Astrocyte of the spinal cord (primary cell): Measurements from ENCODE around the gene TCF7L2.

ENCODE experiments used
- DNase-seq: peaks from one replicate; pipeline ENCODE4 v3.0.0; 2011; ENCODE audit warnings: low read depth, low spot score
- H3K4me3 ChIP-seq: 2 replicates; pipeline ENCODE4 v1.5.1; 2011; ENCODE audit warnings: low read depth, mild to moderate bottlenecking, low read length, moderate library complexity
- CTCF ChIP-seq: IDR thresholded peaks from 2 replicates; pipeline ENCODE4 v1.5.1; 2012; ENCODE audit warnings: low read depth, mild to moderate bottlenecking, low read length, inconsistent platforms
- in situ Hi-C: cut with HindIII; loops from 2 replicates; pipeline ENCODE4 v1.10.0; 2017; ENCODE audit warnings: low sequenced_read_pairs

The TCF7L2 gene

GRCh38 chr10:113020838-113021237, 70.8 kb downstream of the TCF7L2 start:
- no peak for DNase-seq
- H3K4me3 ChIP-seq: no peak overlapping the region
- no peak for TF ChIP-seq CTCF
- in situ Hi-C loops: no loop called here

- DNase-seq: no peak
- H3K4me3 ChIP-seq: no peak overlapping the region
- TF ChIP-seq CTCF: no peak
- in situ Hi-C loops: no loop called here
Observed at GRCh38 chr10:113021268-113022040, 71.4 kb downstream of the TCF7L2 start.

GRCh38 chr10:113022265-113022664, 72.2 kb downstream of the TCF7L2 start:
- no peak overlapping the region for H3K4me3 ChIP-seq
- no peak for DNase-seq
- TF ChIP-seq CTCF: no peak
- in situ Hi-C loops: no loop called here

GRCh38 chr10:113023017-113023416, 73.0 kb downstream of the TCF7L2 start:
- no peak for DNase-seq
- in situ Hi-C loops: no loop called here
- no peak for TF ChIP-seq CTCF
- no peak overlapping the region for H3K4me3 ChIP-seq

GRCh38 chr10:113024930-113025329, 74.9 kb downstream of the TCF7L2 start:
- TF ChIP-seq CTCF: no peak
- in situ Hi-C loops: no loop called here

GRCh38 chr10:113025487-113025886, 75.4 kb downstream of the TCF7L2 start:
- TF ChIP-seq CTCF: no peak
- in situ Hi-C loops: no loop called here
- H3K4me3 ChIP-seq: no peak overlapping the region
- no peak for DNase-seq

More at GRCh38 chr10:113024930-113025329, 74.9 kb downstream of the TCF7L2 start:
- DNase-seq: no peak
- H3K4me3 ChIP-seq: no peak overlapping the region
